AG09319 (cell line): ENCODE data around the gene RUNX1.

ENCODE experiments used
- DNase-seq: peaks from one replicate; pipeline ENCODE4 v3.0.0-alpha.2; 2010; ENCODE audit warnings: low read depth; ENCODE audit errors: extremely low read depth
- TF ChIP-seq, protein P1 (sequence below): IDR thresholded peaks from 2 replicates; pipeline ENCODE4 v1.5.1; 2011; ENCODE audit warnings: low read depth, mild to moderate bottlenecking, inconsistent platforms, low read length, moderate library complexity

The RUNX1 gene

DNA sequence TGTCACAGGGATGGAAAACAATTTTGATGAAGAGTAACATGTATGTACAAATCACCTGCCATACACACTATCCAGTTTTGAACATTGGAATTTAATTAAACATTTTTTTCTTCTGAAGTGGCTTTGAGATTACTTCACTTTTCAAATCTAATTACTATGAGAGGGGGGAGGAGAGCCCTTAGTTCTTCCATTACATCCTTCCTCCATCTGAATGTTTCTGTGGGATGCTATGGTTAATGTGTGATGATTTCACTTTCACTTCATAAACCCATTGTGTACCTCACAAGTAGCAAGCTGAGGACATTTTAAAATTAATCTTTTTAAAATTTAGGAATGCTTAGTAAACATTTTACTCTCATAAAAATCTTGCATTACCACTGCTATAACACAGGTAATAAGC lies 156.9 kb downstream of the RUNX1 start:
- TF ChIP-seq, protein P1, sequence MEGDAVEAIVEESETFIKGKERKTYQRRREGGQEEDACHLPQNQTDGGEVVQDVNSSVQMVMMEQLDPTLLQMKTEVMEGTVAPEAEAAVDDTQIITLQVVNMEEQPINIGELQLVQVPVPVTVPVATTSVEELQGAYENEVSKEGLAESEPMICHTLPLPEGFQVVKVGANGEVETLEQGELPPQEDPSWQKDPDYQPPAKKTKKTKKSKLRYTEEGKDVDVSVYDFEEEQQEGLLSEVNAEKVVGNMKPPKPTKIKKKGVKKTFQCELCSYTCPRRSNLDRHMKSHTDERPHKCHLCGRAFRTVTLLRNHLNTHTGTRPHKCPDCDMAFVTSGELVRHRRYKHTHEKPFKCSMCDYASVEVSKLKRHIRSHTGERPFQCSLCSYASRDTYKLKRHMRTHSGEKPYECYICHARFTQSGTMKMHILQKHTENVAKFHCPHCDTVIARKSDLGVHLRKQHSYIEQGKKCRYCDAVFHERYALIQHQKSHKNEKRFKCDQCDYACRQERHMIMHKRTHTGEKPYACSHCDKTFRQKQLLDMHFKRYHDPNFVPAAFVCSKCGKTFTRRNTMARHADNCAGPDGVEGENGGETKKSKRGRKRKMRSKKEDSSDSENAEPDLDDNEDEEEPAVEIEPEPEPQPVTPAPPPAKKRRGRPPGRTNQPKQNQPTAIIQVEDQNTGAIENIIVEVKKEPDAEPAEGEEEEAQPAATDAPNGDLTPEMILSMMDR: no peak
- no peak for DNase-seq

DNA sequence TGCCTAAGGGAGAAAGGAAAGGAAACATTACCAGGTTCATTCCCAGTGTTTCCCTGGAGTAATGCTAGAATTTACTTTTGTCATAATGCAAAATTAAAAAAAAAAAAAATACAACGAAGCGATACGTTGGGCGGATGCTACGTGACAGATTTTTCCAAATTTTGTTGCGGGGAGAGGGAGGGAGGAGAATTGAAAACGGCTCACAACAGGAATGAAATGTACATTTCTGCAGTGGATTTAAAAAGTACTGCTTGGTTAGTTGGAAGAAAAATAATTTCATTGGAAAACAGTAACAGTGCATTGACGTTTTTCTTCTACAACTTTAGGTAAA lies 157.5 kb downstream of the RUNX1 start:
- TF ChIP-seq, protein P1: no peak
- no peak for DNase-seq

DNA sequence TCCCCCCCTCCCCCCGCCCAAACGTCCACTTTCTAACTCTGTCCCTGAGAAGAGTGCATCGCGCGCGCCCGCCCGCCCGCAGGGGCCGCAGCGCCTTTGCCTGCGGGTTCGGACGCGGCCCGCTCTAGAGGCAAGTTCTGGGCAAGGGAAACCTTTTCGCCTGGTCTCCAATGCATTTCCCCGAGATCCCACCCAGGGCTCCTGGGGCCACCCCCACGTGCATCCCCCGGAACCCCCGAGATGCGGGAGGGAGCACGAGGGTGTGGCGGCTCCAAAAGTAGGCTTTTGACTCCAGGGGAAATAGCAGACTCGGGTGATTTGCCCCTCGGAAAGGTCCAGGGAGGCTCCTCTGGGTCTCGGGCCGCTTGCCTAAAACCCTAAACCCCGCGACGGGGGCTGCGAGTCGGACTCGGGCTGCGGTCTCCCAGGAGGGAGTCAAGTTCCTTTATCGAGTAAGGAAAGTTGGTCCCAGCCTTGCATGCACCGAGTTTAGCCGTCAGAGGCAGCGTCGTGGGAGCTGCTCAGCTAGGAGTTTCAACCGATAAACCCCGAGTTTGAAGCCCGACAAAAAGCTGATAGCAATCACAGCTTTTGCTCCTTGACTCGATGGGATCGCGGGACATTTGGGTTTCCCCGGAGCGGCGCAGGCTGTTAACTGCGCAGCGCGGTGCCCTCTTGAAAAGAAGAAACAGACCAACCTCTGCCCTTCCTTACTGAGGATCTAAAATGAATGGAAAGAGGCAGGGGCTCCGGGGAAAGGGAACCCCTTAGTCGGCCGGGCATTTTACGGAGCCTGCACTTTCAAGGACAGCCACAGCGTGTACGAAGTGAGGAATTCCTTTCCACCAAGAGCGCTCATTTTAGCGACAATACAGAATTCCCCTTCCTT lies 158.1 kb downstream of the RUNX1 start:
- TF ChIP-seq, protein P1: no peak; the same call in 1 of the 2 replicates
- no peak for DNase-seq

DNA sequence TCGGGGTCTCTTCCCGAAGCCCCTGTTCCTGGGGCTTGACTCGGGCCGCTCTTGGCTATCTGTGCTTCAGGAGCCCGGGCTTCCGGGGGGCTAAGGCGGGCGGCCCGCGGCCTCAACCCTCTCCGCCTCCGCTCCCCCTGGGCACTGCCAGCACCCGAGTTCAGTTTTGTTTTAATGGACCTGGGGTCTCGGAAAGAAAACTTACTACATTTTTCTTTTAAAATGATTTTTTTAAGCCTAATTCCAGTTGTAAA lies 158.7 kb downstream of the RUNX1 start:
- no peak for DNase-seq
- TF ChIP-seq, protein P1: no peak

DNA sequence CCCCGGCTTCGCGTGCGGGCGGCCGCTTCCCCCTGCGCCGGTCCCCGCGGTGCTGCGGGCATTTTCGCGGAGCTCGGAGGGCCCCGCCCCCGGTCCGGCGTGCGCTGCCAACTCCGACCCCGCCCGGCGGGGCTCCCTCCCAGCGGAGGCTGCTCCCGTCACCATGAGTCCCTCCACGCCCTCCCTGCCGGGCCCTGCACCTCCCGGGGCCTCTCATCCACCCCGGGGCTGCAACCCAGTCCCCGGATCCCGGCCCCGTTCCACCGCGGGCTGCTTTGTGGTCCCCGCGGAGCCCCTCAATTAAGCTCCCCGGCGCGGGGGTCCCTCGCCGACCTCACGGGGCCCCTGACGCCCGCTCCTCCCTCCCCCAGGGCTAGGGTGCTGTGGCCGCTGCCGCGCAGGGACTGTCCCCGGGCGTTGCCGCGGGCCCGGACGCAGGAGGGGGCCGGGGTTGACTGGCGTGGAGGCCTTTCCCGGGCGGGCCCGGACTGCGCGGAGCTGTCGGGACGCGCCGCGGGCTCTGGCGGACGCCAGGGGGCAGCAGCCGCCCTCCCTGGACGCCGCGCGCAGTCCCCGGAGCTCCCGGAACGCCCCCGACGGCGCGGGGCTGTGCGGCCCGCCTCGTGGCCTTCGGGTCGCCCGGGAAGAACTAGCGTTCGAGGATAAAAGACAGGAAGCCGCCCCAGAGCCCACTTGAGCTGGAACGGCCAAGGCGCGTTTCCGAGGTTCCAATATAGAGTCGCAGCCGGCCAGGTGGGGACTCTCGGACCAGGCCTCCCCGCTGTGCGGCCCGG lies 159.2 kb downstream of the RUNX1 start:
- no peak for DNase-seq
- TF ChIP-seq, protein P1: peak; percentile 33

DNA sequence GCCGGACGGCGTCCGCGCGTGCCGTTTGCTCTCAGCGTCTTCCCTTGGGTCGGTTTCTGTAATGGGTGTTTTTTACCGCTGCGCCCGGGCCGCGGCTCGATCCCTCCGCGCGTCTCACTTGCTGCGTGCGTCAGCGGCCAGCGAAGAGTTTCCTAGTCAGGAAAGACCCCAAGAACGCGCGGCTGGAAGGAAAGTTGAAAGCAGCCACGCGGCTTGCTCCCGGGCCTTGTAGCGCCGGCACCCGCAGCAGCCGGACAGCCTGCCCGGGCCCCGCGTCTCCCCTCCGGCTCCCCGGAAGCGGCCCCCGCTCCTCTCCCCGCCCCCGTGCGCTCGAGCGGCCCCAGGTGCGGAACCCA lies 159.8 kb downstream of the RUNX1 start:
- DNase-seq: no peak

More for the DNA sequence above, 159.8 kb downstream of the RUNX1 start:
- TF ChIP-seq, protein P1: no peak
